Measurements from ENCODE around the gene RAB34.

GRCh38 chr17:28747801-28748750 is 30.4 kb upstream of the RAB34 start:
- TF ChIP-seq POLR2AphosphoS5 (IDR thresholded peaks at IDR 0.05) (no peak), CTCF (IDR thresholded peaks at IDR 0.05) (no peak)
